SK-N-SH treated with all-trans-retinoic acid at 6 μM for 48 hours (cell line): ENCODE data around the gene RAD52.

Experiments used
- ARNTL ChIP-seq: fragments of 450-650 bp; formaldehyde crosslinking; IDR thresholded peaks from 2 replicates; pipeline ENCODE4 v1.5.0; 2020; ENCODE audit warnings: low read depth, mild to moderate bottlenecking, moderate library complexity, borderline replicate concordance
- CREB5 ChIP-seq: fragments of 250-450 bp; sonication (Bioruptor Pico); IDR thresholded peaks from 2 replicates; pipeline ENCODE4 v1.5.1; 2020; ENCODE audit warnings: low read depth, mild to moderate bottlenecking, moderate library complexity
- CSDC2 ChIP-seq: fragments of 250-450 bp; sonication (Bioruptor Pico); IDR thresholded peaks from 2 replicates; pipeline ENCODE4 v1.5.0; 2020; ENCODE audit warnings: mild to moderate bottlenecking, moderate library complexity
- CSRNP3 ChIP-seq: fragments of 250-450 bp; sonication (Bioruptor Pico); IDR thresholded peaks from 2 replicates; pipeline ENCODE4 v1.5.1; 2021; ENCODE audit warnings: mild to moderate bottlenecking, moderate library complexity
- OSR1 ChIP-seq: fragments of 250-450 bp; sonication (Bioruptor Pico); IDR thresholded peaks from 2 replicates; pipeline ENCODE4 v1.8.0; 2022; ENCODE audit warnings: moderate library complexity, mild to moderate bottlenecking, inconsistent platforms
- PATZ1 ChIP-seq: fragments of 250-450 bp; sonication (Bioruptor Pico); IDR thresholded peaks from 2 replicates; pipeline ENCODE4 v1.8.0; 2020; ENCODE audit warnings: mild to moderate bottlenecking, moderate library complexity, borderline replicate concordance
- RARB ChIP-seq: fragments of 250-450 bp; sonication (Bioruptor Pico); IDR thresholded peaks from 2 replicates; pipeline ENCODE4 v1.8.0; 2021; ENCODE audit warnings: mild to moderate bottlenecking, moderate library complexity
- ZNF565 ChIP-seq: fragments of 450-650 bp; formaldehyde crosslinking; conservative IDR thresholded peaks from 2 replicates; pipeline ENCODE4 v1.5.0; 2020; ENCODE audit warnings: low read depth, mild to moderate bottlenecking, moderate library complexity

GRCh38 chr12:905261-906031 lies 44.0 kb downstream of the RAD52 start:
- TF ChIP-seq PATZ1 (CRISPR knock-in tag) (no peak), OSR1 (no peak), CREB5 (no peak), RARB (CRISPR knock-in tag) (no peak), CSRNP3 (no peak), ZNF565 (CRISPR knock-in tag) (no peak), ARNTL (CRISPR knock-in tag) (no peak), CSDC2 (CRISPR knock-in tag) (no peak)
